Activated T-cell treated with anti-CD3 and anti-CD28 coated beads, Interleukin-2, amount 50 U/mL, for 1 hour (primary cell): ENCODE results near the gene NSD1.
"Not testable (repeated sequence)": the region's sequence is repeated elsewhere in the genome, so short reads cannot be mapped to it uniquely, and the experiment has no call there.

Experiments
- DNase-seq: peaks from one replicate; pipeline ENCODE4 v3.0.0-alpha.2; 2020

The NSD1 gene

DNA sequence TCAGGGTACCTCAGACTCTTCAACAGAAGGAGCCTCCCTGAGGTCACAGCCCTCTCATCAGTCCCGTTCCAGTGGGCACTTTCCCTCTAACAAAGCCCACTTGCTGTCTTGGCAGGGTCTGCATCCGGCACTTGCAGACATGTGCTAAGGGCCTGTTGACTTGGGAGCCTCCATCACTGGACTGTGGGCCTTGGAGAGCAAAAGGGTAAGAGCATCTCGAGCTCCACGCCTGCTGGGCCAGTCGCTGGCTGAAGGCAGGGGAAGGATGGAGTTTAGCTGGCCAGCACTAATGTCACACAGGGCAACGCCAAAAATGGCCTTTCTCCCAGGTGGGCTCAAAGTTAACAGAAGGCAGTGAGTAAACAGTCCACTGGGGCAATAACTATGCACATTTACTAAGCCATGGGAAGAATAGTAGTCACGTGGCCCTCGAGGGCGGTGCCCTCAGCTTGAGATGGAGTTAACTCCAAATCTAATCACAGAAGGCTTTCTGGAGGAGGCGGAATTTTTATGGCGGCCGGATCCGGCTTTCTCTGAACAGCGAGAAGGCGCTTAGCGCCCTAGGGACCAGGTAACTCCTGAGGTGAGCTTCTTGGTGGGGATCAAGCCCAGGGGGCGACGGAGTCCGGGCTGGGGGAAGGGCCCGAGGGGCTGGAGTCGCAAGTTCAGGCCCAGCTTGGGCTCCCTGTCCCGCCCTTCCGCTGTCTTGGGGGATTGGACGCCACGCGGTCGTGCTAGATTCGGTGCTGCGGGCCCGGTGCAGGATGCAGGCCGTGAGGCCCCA is 2.0 kb upstream of the NSD1 start:
- DNase-seq = no peak

DNA sequence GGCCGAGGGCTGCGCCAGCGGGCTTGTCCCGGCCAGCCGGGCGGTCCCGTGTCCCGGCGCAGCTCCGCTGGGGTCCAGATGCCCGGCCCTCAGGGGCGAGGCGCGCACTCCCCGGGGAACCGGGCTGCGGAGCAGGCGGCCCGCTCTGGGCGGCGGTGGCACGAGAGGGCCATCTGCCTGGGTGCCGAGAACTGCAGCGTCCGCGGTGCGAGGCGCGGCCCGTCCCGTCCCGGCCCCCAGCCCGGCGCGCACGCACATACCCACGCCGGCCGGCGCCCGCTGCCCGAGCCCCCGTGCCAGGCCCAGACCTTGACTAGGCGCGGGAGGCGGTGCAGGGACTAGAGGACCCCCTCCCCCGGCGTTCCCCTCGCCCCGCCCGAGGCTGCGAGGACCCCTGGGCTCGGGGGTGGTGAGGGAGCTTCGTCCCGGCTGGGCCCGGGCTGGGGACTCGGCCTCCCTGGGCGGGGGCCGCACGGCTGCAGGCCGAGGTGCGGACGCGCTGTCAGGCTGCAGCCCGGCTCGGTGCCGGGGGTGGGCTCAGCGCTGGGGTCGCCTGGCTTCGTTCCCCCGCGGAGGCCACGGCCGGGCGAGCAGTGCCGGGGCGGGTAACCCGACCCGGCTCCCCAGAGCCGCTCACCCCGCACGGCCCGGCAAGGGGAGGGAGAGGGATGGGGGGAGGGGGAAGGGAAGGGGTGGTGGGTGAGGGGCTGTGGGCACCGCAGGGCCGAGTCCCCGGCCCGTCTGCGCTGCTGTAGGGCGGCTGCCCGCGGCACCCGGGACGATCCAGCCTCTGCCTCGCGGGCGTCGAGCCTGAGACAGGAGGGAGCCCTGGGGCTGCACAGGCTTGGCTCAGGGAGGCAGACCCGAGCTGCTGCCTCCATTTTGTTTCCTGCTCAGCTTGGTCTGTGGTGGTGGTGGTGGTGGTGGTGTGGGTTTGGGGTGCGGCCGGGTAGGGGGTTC is 1.2 kb upstream of the NSD1 start:
- DNase-seq = no peak

DNA sequence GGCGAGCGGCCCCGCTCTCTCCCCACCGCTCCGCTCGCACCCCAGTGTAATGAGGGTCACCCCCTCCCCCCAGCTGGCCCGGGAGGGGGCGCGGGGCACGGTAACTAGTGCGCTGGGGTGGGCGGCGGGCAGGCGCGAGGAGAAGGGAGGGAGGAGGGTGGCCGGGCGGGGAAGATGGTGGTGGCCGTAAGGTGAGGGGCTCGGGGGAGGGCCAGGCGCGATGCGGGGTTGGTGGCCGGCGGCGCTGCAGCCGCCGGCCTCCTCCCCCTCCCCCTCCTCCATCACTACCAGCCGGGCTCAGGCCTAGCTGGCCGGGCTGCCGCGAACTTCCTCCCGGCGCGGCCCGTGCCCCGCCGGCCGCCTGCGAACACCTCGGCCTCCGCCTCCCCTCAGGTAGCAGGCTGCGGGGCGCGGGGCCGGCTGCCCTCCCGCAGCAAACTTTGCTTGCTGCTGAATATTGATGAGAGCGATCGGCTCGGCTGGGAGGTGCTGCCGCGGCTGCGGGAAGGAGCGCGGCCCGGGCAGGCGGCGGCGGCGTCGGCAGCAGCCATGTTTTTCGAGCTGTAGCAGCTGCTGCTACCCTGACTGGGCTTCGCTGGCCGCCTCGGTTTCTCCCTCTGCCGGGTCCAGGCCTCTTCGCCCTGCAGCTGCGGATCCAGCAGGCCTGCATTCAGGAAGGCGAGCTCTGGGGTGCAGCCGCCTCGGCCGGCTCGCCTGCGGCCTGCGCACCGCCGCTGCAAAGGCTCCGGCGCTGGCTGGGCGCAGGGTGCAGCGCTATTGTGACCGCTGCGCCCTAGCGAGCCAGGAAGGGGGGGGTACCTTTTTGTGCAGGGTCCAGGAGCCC is 502 bp downstream of the NSD1 start:
- peak; percentile 73 for DNase-seq

DNA sequence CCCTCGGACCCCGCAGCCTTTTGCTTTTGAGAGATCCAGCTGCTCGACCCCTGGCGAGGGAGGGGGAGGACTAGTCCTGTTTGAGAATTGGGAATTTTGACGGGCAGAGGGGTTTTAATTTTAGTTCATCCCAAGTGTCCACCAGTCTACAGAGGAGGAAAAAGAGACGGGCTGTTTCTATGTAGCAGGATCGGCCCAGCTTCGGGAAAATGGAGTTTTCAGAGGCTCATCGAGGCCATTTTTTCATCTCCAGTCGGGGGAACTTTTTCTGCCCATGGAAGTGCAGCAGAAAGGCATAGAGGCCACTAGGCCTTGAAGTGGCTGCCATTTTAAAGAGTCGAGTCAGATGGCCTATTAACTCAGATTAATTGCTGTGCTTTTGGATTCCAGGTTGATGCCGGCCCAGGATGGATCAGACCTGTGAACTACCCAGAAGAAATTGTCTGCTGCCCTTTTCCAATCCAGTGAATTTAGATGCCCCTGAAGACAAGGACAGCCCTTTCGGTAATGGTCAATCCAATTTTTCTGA is 1.2 kb downstream of the NSD1 start:
- no peak for DNase-seq

DNA sequence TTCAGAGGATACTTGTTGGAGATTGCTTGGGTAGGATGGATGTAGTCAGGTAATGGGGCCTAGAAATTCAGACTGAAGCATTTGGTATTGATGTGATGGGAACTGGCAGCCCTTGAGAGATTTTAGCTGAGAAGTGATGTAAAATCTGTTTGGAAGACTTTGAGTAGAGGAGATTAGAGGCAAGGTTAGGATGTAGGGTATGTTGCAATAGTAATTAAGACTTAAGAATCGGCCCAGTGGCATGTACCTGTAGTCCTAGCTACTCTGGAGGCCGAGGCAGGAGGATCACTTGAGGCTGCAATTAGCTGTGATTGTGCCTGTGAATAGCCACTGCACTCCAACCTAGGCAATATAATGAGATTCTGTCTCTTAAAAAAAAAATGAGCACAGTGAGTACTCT is 6.7 kb downstream of the NSD1 start:
- no peak for DNase-seq

DNA sequence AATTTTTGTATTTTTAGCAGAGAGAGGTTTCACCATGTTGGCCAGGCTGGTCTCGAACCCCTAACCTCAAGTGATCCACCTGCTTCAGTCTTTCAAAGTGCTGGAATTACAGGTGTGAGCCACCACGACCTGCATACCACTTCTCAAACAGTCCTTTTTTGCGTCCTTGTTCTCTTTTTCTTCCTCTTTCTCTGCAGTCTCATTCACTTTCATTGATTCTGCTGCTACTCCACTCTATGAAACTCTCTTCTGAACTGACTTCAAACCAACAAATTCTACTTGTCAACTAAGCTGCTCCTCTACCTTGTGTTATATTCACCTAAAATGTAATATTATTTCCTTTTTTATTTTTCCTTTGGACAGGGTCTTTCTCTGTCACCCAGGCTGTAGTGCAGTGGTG is 7.9 kb downstream of the NSD1 start:
- DNase-seq = no peak

DNA sequence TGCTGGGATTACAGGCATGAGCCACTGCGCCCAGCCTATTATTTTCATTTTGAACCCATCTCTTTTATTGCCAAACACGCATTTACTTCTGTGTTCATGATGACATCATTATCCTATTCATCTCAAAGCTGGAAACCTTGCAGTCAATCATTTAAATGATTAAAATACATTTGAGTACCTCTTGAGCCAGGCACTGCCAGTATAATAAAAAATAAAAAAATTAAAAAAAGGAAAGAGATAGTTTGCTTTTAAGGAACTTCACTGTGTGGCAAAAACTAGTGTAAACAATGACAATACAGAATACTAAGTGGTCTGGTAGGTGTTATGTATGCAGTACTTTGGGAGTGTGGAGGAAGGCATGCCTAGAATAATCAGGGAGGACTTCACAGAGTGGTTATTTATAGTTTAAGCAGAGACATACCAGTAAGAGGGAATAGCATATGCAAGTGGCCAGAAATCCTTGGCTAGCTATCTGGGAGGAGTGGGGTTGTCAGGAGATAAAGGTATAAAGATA is 8.6 kb downstream of the NSD1 start:
- no peak for DNase-seq

DNA sequence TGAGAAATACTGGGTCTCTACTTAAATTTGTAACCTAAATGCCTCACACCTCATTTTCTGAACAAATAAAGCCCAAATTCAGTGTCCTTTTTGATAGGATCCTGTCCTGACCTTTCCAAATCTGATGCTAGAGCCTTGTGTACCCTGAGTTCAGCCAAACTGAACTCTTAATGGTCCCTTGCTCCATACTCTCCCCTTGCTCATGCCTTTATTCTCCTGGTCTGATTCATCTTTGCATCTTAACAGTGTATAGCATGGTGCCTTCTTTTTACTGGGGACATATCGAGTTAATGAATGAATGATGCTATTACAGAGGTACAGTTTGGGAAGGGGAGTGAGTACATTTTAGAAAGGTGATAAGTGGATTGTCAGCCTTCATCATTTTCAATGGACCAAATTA is 9.2 kb downstream of the NSD1 start:
- no peak for DNase-seq

DNA sequence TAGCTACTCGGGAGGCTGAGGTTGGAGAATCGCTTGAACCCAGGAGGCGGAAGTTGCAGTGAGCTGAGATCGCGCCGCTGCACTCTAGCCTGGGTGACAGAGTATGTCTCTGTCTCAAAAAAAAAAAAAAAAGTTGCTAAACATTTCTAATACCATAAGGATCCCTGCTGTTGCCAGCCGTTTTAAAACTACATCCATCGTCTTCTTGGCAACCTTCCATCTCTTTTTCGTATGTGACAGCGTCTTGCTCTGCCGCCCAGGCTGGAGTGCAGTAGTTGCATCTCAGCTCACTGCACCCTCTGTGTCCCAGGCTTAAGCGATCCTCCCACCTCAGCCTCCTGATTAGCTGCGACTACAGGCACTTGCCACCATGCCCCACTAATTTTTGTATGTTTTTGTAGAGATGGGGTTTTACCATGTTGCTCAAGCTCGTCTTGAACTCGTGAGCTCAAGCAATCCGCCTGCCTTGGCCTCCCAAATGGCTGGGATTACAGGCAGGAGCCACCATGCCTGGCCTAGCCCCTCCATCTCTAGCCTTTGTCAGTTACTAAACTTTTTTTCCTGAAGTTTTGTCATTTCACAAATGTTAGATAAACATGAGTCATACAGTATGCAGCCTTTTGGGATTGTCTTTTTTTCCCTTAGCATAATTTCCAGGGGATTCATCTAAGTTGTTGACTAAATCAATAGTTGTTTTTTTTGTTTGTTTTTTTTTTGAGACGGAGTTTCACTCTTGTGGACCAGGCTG is 13.5 kb downstream of the NSD1 start:
- DNase-seq = peak; percentile 2

DNA sequence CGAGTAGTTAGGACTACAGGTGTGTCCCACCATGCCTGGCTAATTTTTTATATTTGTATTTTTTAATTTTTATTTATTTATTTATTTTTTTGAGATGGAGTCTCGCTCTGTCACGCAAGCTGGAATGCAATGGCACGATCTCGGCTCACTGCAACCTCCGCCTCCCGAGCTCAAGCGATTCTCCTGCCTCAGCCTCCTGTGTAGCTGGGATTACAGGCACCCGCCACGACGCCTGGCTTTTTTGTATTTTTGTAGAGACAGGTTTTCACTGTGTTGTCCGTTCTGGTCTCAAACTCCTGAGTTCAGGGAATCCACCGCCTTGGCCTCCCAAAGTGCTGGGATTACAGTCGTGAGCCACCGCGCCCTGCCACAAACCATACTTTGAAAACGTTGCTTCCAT is 16.5 kb downstream of the NSD1 start:
- not testable (repeated sequence) for DNase-seq

DNA sequence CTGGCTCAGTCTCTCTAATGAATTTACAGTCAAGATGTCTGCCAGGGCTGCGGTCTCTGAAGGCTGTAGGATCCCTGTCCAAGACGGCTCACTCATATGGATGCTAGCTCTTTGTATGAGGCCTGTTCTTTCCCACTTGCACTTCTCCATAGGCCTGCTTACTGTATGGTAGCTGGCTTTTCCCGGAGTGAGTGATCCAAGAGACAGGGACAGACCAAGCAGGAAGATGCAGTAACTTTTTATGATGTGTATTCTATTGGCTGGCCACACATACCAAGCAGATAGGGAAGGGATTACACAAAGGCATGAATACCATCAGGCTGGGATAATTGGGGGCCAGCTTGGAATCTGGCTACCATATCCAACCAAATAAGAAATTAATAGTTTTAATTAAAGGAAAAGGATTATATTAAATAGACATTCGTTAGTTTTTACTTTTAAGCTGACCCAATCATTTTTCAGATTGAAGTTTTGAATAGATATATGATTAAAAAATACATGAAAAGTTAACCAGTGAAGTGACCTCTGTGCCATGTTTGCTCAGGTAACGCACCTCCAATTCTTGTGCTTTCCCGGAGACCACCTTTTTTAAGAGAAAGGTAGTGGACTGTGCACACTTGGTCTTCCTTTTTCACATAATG is 20.6 kb downstream of the NSD1 start:
- no peak for DNase-seq

DNA sequence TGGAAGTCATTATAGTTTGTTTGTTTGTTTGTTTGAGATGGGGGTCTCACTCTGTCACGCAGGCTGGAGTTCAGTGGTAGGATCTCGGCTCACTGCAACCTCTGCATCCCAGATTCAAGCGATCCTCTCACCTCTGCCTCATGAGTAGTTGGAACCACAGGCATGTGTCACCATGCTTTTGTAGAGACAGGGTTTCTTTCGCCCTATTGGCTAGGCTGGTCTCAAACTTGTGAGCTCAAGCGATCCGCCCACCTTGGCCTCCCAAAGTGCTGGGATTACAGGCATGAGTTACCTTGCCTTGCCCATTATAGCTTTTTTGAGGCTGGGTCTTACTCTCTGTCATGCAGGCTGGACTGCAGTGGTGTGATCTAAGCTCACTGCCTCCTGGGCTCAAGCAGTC is 28.8 kb downstream of the NSD1 start:
- DNase-seq = no peak

DNA sequence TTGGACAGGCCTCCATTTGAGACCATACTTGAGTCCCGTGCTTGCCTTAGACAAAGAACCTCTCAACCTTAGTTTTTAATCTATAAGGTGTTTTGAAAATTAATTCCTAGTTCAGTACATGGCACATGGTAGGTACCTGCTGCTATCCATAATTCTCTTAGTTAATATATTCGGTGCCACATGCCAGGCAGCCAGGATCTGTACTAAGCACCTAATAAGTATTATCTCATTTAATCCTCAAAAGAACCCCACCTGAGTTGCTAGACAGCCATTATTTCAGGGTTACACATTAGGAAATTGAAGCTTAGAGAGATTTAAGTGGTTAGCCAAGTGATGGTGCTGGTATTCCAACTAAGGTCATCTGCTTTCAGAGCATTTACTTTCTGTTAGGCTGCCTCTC is 29.9 kb downstream of the NSD1 start:
- no peak for DNase-seq

DNA sequence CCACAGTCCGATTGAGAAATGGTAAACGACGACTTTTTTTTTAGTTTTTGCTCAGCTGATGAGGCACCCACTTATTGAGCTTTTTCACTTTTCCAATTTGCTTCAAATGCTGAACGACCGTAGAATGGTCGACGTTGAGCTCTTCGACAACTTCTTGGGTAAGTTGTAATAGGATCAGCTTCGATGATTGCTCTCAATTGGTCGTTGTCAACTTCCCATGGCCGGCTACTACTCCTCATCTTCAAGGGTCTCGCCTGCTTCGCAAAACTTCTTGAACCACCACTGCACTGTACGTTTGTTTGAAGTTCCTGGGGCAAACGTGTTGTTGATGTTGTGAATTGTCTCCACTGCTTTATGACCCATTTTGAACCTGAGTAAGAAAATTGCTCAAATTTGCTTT is 35.7 kb downstream of the NSD1 start:
- no peak for DNase-seq

DNA sequence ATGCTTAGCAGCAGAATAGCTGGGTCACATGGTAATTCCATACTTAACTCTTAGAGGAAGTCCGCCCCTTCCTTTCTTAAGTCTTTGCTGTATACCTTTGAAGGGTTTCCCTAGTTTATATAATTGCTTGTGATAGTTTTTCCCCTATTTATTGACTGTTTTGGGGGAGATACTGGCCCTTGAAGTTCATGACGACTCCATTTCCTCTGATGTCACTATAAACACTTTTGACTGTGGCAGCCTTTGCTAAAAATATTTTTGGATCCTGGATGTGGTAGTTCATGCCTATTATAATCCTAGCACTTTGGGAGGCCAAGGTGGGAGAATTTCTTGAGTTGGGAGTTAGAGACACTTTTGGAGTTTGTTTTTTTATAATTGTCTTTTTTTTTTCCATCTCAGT is 38.4 kb downstream of the NSD1 start:
- DNase-seq = no peak

DNA sequence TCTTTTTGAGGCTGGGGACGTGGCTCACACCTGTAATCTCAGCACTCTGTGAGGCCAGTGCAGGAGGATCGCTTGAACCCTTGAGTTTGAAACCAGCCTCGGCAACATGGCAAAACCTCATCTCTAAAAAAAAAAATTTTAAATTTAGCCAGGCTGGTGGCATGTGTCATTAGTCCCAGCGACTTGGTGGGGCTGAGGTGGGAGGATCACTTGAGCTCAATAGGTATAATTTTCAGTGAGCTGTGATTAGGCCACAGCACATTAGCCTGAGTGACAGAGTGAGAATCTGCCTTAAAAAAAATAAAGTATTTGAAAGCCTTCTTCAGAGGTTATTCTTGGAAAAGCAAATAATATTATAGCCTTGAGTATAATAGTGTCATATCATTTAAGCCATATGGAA is 41.8 kb downstream of the NSD1 start:
- no peak for DNase-seq

DNA sequence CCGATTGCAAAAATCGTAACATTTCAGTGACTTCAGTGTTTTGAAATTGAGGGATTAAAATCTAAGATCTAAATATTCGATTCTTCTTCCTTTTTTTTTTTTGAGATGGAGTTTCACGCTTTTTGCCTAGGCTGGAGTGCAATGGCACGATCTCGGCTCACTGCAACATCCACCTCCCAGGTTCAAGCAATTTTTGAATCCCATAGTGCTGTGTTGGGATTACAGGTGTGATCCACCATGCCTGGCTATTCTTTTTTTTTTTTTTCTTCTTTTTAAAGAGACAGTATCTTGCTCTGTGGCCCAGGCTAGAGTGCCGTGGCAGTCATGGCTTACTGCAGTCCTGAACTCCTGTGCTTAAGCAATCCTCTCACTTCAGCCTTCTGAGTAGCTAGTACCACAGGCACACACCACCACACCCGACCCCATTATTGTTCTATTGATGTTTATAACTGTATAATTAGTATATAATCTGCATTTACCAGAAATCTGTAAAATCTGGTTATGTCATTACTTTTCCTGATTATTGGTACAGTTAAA is 42.7 kb downstream of the NSD1 start:
- DNase-seq = no peak

DNA sequence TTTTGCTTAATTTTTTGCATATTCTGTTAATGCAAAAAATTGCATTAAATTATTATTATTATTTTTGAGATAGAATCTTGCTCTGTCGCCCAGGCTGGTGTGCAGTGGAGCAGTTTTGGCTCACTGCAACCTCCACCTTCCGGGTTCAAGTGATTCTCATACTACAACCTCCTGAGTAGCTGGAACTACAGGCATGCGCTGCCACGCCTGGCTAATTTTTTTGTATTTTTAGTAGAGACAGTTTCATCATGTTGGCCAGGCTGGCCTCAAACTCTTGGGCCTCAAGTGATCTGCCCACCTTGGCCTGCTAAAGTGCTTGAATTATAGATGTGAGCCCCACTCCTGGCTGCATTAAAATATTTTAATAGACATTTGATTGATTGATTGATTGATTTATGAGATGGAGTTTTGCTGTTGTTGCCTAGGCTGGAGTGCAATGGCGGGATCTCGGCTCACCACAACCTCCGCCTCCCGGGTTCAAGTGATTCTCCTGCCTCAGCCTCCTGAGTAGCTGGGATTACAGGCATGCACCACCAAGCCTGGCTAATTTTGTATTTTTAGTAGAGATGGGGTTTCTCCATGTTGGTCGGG is 44.4 kb downstream of the NSD1 start:
- DNase-seq = not testable (repeated sequence)

DNA sequence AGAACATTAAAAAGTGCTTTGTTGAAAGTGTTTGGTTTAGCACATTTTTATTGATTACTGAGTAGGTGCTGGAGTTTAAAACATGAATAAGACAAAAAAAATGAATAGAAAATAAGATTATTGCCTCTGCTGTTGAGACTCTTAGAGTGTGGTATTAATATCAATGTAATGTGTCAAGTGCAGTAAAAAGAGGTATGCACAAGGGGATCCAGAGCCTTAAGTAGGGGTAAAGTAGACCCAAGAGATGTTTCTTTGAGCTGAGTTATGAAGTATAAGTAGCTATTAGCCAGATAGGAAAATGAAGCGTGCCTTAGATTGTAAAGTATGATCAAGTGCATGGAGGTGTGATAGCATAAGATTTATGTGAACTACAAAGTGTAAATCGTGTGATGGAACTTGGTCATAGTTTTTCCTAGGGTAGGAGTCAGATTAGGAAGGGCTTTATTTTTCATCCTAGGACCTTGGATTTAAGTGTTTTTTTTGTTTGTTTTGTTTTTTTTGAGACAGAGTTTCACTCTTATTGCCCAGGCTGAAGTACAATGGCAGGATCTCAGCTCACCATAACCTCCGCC is 45.2 kb downstream of the NSD1 start:
- DNase-seq = no peak

DNA sequence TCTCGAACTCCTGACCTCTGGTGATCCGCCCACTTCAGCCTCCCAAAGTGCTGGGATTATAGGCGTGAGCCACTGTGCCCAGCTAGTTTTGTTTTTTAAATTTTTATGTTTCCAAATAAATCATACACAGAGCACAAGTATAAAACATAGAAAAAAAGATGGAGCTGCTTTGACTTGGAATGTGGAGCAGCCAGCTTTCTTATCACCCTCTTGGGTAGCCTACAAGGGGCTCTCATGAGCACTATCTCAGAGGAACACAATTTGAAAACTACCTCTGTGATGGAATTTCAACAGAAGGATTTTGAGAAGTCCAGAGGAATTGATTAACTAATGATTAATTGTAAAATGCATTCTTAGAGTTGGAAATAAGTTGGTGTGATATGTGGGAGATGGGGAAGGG is 45.9 kb downstream of the NSD1 start:
- DNase-seq = no peak
